Psoas muscle (tissue), 8 donors: ENCODE measurements around the gene FBXW5. TPM values are rescaled to one million over a fixed set of nuclear protein-coding genes. Genes with fewer than 3 reads are reported as not detected.

Source experiments
- ATAC-seq, 4 donors: fragments of 200-7000 bp; cut with Tn5 transposase; one replicate each; pipeline ENCODE4 v1.9.1; 2020; ENCODE audit warnings: moderate library complexity in 3 of 4, mild to moderate bottlenecking in 2 of 4
- DNase-seq, 2 donors: peaks; one replicate each; pipeline ENCODE4 v3.0.0-alpha.2; 2020
- H3K27ac ChIP-seq: fragments of 200-600 bp; one replicate; pipeline ENCODE4 v1.8.0; 2022
- H3K27me3 ChIP-seq, 3 donors: fragments of 200-600 bp in 1 of 3; one replicate each; pipeline versions ENCODE4 v1.6.1 to v1.8.0; 2013 to 2022; ENCODE audit warnings: low read length in 2 of 3, mild to moderate bottlenecking in 2 of 3, moderate library complexity in 1 of 3; ENCODE audit not compliant: insufficient read depth in 3 of 3
- H3K36me3 ChIP-seq, 2 donors: fragments of 200-600 bp in 1 of 2; one replicate each; pipeline versions ENCODE4 v1.6.1 to v1.8.0; 2013 to 2022; ENCODE audit warnings: low read depth in 1 of 2, mild to moderate bottlenecking in 1 of 2, moderate library complexity in 1 of 2; ENCODE audit not compliant: insufficient read depth in 1 of 2
- H3K4me1 ChIP-seq: fragments of 200-600 bp; one replicate; pipeline ENCODE4 v1.8.0; 2022
- H3K4me3 ChIP-seq: fragments of 200-600 bp; one replicate; pipeline ENCODE4 v1.8.0; 2022; ENCODE audit warnings: mild to moderate bottlenecking
- H3K9me3 ChIP-seq: fragments of 200-600 bp; one replicate; pipeline ENCODE4 v1.8.0; 2022
- WGBS, 3 donors: extraction: QIAGEN DNeasy Blood & Tissue Kit; methylation state at CpG; one replicate each; pipeline versions ENCODE4 v1.1.6 to v1.1.7; 2013; 5-methylcytosine and 5-hydroxymethylcytosine counted together
- intact Hi-C, 2 donors: fragments of 100-400 bp; cut with DNase I; formaldehyde crosslinking; loops; one replicate each; pipeline versions ENCODE4 v1.11.0 to v1.14.2; 2022
- polyA plus RNA-seq, 3 donors: library from polyadenylated mRNA; stranded (reverse); fragments of 200-250 nt; gene quantifications; one replicate each; pipeline ENCODE4 v1.2.3, GENCODE V29; 2013
- total RNA-seq, 4 donors: library from RNA; stranded (reverse); fragmentation: NEBNext Ultra II Directional in 2 of 4; extraction: Animal tissue kit (Norgen Biotek cat#: 25700) in 2 of 4; gene quantifications; one replicate each; pipeline versions ENCODE4 v1.2.1 to v1.2.4, GENCODE V29; 2021 to 2023
- TF ChIP-seq, protein P1 (sequence below): fragments of 200-600 bp; IDR thresholded peaks from one replicate; pipeline ENCODE4 v1.8.0; 2022; ENCODE audit warnings: antibody characterized with exemption
- donor health status: healthy with polysubstance abuse.
- donor health status: DM: no; HTN: no; CAD: no; lungs with moderate emphysema.
- donor health status: Bipolar disorder and iron deficiency.
- donor health status: healthy.
- donor health status: DM: yes; HTN: yes; CAD: no.
- donor health status: DM: no; HTN: no; CAD: no.
- donor health status: DM: no; HTN: no; CAD: no.
- donor health status: DM: yes; HTN: yes; CAD: no.

The FBXW5 gene
- total and polyA plus RNA-seq, 7 donors, result 135 to 261 (median 202) TPM

DNA sequence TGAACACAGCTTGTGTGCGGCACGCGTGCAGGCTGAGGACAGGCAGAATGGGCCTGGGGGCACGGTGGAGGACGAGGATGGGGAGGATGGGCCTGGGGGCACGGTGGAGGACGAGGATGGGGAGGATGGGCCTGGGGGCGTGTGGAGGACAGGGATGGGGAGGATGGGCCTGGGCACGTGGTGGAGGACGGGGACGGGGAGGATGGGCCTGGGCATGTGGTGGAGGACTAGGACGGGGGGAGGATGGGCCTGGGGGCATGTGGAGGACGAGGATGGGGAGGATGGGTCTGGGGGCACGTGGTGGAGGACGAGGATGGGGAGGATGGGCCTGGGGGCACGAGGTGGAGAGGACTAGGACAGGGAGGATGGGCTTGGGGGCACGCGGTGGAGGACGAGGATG, 22.0 kb downstream of the FBXW5 start:
- H3K36me3 ChIP-seq, result peaks cover 0 to 65% of the 10 kb centered on the region in 2 donors
- H3K9me3 ChIP-seq, result no peaks in the 10 kb centered on the region
- no peak overlapping the region for H3K27ac ChIP-seq
- DNase-seq (no peak), ATAC-seq (no peak)
- intact Hi-C loops, result no loop called here
- no peaks in the 10 kb centered on the region for H3K27me3 ChIP-seq
- TF ChIP-seq, protein P1, sequence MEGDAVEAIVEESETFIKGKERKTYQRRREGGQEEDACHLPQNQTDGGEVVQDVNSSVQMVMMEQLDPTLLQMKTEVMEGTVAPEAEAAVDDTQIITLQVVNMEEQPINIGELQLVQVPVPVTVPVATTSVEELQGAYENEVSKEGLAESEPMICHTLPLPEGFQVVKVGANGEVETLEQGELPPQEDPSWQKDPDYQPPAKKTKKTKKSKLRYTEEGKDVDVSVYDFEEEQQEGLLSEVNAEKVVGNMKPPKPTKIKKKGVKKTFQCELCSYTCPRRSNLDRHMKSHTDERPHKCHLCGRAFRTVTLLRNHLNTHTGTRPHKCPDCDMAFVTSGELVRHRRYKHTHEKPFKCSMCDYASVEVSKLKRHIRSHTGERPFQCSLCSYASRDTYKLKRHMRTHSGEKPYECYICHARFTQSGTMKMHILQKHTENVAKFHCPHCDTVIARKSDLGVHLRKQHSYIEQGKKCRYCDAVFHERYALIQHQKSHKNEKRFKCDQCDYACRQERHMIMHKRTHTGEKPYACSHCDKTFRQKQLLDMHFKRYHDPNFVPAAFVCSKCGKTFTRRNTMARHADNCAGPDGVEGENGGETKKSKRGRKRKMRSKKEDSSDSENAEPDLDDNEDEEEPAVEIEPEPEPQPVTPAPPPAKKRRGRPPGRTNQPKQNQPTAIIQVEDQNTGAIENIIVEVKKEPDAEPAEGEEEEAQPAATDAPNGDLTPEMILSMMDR, result no peak
- H3K4me3 ChIP-seq, result no peak overlapping the region
- WGBS, 3 donors, result 89 to 93% (median 92%) methylated on average over 17 to 19 of the region's 19 CpGs
- peaks cover 27% of the 10 kb centered on the region for H3K4me1 ChIP-seq

DNA sequence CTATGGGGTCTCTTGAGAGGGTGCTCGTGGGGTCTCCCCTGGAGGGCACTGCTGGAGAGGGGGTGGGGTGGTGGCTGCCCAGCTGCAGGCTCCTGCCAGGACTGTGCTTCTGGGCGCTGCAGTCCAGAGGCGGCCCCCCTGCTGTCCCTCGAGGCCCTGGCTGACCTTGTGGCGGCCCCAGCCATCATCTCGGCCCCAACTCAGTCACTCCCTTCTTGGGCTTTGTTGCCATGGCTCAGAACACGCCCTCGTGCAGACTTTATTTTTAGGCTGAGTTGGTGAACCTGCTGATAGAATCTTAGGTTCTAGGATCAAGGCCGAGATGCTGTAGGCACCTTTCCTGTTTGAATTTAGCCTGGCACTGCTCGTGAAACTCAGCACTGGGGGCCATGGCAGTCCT, 22.8 kb downstream of the FBXW5 start:
- Histone ChIP-seq H3K4me1 (peaks cover 21% of the 10 kb centered on the region), H3K36me3 (peaks cover 0 to 68% of the 10 kb centered on the region in 2 donors), H3K4me3 (no peak overlapping the region), H3K9me3 (no peaks in the 10 kb centered on the region), H3K27ac (no peak overlapping the region), H3K27me3 (no peaks in the 10 kb centered on the region)
- no peak for DNase-seq
- TF ChIP-seq, protein P1, result no peak
- WGBS, 3 donors, result 57 to 58% (median 57%) methylated on average over 10 of the region's 10 CpGs
- ATAC-seq, result peak in 1 of 4 donors; percentile 11
- intact Hi-C loops, result no loop called here

DNA sequence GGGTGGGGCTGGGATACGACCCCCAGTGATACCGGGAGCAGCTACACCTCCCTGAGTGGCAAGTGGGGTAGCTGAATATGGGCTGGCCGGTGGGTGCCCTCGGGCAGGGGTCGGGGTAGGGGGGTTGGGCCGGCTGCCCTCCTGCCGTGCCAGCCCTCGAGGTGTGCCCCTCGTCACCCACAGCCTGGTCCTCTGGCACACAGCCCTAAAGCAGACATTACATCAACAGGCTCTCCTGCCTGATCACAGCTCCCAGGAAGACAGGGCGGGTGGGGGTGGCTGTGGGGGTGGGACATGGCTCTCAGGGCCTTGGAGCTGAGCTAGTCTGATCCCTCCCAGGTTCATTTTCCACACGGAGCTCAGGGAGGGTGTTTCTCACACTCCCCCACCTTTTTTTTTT, 23.2 kb downstream of the FBXW5 start:
- WGBS, 3 donors, result 86 to 88% (median 87%) methylated on average over 11 of the region's 11 CpGs
- H3K4me1 ChIP-seq, result peaks cover 17% of the 10 kb centered on the region
- DNase-seq (no peak), ATAC-seq (no peak)
- intact Hi-C loops, result no loop called here
- TF ChIP-seq, protein P1, result no peak
- no peak overlapping the region for H3K4me3 ChIP-seq
- no peak overlapping the region for H3K27ac ChIP-seq
- H3K9me3 ChIP-seq, result no peaks in the 10 kb centered on the region
- H3K27me3 ChIP-seq, result no peaks in the 10 kb centered on the region
- H3K36me3 ChIP-seq, result peaks cover 0 to 68% of the 10 kb centered on the region in 2 donors

DNA sequence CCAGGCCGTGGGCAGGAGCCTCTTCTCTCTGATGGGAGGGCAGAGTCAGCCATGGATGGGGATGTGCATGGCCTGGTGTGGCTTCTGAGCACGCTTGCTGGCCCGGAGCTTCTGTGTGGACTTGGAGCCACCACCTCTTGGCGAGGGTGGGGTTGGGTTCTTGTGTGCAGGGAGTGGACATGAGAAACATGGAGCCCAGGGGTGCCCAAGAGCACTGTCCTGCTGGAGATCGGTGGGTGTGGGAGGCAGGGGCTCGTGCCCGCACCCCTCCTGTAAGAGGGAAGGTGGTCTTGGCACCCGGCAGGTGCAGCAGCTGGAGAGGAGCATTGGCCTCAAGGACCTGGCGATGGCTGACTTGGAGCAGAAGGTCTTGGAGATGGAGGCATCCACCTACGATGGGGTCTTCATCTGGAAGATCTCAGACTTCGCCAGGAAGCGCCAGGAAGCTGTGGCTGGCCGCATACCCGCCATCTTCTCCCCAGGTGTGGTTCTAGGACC, 23.8 kb downstream of the FBXW5 start:
- Histone ChIP-seq H3K4me1 (peaks cover 17% of the 10 kb centered on the region), H3K36me3 (peaks cover 0 to 68% of the 10 kb centered on the region in 2 donors), H3K27me3 (no peaks in the 10 kb centered on the region), H3K4me3 (no peak overlapping the region), H3K27ac (no peak overlapping the region), H3K9me3 (no peaks in the 10 kb centered on the region)
- TF ChIP-seq, protein P1, result no peak
- ATAC-seq, result no peak
- 89 to 96% (median 95%) methylated on average over 14 of the region's 14 CpGs for WGBS, 3 donors
- intact Hi-C loops, result no loop called here
- DNase-seq, result no peak

DNA sequence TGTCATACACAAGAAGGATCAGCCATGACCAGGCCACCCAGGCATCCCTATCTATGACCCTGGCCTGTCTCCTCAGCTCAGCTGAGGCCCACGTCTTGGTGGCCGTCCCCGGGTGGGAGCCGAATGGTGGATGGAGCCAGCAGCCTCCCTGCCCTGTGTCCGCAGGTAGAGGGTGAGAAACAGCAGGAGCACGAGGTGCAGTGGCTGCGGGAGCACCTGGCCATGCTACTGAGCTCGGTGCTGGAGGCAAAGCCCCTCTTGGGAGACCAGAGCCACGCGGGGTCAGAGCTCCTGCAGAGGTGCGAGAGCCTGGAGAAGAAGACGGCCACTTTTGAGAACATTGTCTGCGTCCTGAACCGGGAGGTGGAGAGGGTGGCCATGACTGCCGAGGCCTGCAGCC, 24.5 kb downstream of the FBXW5 start:
- TF ChIP-seq, protein P1, result no peak
- no peak overlapping the region for H3K4me3 ChIP-seq
- no peaks in the 10 kb centered on the region for H3K27me3 ChIP-seq
- intact Hi-C loops, result no loop called here
- H3K27ac ChIP-seq, result no peak overlapping the region
- WGBS, 3 donors, result 94 to 96% (median 96%) methylated on average over 15 of the region's 15 CpGs
- DNase-seq (no peak), ATAC-seq (no peak)
- H3K36me3 ChIP-seq, result peaks cover 0 to 69% of the 10 kb centered on the region in 2 donors
- H3K4me1 ChIP-seq, result peaks cover 10% of the 10 kb centered on the region
- no peaks in the 10 kb centered on the region for H3K9me3 ChIP-seq
